GM18526 (cell line): Measurements from ENCODE around the gene LRRC4.

Source experiments
- POLR2A ChIP-seq: IDR thresholded peaks from 3 replicates; pipeline ENCODE4 v1.6.1; 2011; ENCODE audit not compliant: insufficient read length; ENCODE audit errors: extremely low read depth

LRRC4 gene

DNA sequence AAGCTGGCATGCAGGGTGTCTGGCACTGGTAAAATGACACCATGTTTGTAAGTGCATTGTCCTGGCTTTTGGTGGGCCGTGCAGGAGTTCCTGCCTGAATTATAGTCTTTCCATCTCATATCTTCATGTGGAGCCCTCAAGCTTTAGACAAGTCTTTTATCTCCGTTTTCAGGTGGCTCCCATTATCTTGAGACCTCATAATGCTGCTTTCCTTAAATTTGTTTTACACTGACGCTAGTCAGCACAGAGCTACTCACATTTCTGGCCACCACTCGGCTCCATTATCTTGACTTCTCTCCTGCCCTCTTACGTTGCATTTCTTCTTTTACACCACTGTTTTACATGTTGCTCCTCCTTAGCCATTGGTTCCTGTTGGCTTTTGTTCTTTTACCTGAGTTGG, 37.2 kb downstream of the LRRC4 start:
- TF ChIP-seq POLR2A: no peak

DNA sequence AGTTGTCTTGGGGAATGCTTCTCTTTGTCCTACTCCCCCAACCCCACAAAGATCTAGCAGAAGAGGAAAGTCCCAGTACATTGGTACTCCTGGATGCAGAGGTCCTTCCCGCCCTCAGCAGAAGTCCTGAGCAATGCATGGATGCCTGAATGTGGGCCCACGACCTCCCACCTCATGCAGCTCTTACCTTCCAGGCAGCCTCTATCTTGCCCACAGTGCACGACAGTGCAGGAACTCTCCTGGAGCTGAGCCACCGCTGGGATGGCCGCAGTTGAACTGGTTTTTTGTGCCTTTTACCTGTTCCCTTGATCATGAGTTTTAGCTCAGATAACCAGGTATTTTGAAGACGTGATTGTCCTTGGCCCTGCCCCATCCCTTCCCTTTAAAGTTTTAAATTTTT, 37.9 kb downstream of the LRRC4 start:
- TF ChIP-seq POLR2A: no peak

DNA sequence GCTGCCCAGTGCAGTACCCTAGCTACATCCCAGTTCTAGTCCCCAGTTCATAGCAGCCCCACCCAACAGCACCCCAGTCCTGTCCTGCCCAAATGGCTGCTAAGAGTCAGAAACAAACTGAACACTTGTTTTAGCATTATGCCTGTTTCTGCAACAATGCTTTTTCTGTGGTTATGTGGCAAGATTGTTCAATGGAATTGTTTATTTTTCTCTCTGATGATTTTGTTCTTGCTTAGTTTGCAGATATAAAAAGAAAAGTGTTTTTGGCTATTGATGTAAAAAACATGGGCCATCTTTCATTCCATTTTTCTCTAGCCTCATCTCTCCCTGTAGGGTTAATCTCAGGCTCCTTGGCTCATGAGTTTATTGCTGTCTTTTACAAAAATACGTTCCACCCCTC, 42.5 kb downstream of the LRRC4 start:
- TF ChIP-seq POLR2A: no peak

DNA sequence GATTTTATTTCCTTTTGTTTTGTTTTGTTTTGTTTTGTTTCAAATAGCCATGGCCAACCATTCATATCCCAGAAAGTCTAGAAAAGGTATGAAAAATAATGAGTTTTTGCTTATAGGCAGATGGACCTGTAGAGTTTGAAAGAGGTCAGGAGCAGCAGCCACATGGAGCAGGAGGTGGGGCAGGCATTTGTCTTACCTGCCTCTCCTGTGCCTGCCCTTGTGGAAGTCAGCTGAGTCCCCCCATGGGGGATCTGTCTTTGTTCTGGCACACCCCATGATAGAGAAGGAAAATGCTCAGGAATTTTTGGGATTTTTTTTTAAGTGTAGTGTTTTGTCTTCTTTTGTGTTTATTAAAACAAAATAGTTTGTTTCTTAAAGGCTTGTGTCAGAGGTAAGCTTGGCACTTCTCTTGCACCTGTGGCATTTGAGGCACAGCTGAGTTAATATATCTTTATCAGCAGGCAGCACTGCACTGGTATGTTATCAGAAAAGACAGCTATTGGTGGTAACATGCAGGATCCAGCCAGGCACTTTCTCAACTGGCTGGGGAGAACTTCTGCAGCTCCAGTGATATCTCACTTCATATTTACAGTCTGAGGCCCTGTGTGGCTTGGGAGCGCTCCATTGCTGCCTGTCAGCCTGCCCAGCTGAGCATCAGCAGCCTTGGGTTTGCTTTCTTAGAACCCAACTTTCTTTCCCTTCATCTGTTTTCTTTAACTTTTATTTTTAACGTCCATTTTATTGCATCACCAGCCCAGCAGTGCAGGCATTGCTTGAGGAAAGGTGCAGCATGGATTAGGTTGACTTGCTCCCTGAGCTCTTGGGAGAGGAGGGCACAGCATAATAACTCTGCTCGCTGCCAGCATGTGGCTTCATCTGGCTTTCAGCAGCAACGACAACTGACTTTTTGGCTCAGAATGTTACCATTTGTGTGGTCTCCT, 44.4 kb downstream of the LRRC4 start:
- no peak for TF ChIP-seq POLR2A

DNA sequence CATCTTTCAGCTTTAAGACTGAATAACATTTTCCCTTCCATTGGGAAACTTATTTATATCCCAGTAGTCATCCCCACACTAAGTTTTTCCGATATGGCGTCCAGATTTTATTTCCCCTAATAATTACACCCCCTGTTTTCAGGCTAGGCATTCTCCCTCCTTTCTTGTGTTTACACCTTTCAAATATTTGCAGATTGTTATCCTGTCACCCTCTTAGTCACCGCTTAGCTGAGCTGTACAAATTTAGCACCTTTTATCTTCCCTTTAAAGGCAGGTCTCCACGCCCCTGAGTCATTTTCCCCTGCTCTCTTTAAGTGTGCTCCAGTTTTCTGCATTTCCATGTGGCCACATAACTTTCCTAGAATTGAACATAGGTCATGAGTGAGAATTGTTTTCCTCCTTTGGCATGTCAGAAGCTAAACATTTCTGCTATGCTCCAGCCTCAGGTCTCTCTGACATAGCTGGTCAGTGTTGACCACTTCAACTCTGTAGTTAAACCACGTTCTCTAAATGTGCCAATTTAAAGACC, 47.4 kb downstream of the LRRC4 start:
- TF ChIP-seq POLR2A: no peak

DNA sequence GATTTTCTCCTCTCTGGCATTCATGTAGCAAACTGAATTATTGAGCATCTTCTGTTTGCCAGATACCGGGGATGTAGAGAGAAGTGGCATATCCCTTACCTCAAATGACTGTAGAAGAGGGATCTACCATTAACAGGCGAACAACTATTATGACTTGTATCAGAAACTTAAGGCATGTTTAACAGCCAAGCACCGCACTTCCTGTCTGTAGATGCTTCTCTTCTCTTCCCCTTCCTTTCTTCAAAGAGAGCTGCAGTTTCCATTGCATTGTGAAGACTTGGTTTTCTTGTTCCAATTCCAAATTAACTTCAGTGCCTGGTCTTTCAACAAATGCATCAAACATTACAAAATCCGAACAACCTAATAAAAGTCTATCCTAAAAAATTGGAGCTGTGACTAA, 49.3 kb downstream of the LRRC4 start:
- no peak for TF ChIP-seq POLR2A

DNA sequence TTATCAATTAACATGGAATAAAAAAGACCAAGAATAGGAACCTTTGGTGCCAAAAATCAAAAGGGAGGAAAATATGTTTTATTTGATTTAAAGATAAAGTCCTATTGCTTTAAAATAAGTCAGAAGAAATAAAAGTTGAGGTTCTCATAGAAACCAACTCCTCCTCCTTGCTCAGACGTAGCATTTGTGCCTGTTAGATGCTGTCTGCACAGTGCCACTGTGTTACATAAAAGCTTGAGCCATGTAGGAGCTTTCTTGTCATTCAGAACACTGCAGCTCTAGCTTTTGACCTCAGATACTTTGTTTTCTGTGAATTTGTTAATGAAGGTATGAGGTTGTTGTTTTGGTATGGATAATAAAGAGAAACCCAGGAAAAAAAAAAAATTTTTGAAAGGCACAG, 50.3 kb downstream of the LRRC4 start:
- TF ChIP-seq POLR2A: no peak

DNA sequence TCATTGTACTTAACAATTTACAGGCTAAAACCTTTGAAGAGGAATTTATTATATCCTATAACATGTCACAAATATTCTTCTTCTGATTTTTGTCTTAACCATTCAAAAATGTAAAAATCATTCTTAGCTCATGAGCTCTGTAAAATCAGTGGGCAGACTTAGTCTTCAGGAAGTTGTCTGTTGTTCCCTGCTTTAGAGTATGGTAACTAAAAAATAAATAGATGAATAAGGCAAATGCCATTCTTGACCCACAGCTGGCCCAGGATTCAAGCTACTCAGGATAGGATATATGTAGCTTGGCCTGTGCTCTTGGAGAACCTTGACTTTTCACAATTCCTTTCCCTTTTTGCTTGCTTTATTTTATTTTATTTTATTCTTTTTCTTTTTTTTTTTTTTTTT, 51.5 kb downstream of the LRRC4 start:
- TF ChIP-seq POLR2A: no peak

DNA sequence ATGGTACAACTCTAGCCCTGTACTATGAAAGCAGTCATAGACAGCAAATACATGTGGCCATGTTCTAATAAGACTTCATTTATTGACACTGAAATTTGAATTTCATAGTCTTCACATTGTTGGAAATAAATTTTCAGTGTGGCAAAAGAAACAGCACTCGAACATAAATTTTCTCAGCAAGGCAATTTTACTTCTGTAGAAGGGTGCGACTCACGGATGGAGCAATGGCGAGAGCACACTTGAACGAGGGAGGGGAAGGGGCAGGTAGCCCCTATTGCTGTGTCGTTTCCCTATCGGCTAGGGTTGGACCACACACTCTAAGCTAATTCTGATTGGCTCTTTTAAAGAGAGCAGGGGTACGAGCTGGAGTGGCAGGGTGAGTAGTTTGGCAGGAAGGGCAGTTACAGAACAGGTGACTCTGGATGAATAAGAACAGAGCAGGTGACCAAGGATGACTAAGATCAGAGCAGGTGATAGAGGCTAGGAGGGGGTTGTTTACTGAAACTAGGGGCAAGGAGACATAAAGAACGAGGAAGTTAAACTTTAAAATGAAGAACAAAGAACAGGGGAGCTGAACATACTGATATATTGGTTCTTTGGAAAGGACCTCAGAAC, 52.0 kb downstream of the LRRC4 start:
- no peak for TF ChIP-seq POLR2A

DNA sequence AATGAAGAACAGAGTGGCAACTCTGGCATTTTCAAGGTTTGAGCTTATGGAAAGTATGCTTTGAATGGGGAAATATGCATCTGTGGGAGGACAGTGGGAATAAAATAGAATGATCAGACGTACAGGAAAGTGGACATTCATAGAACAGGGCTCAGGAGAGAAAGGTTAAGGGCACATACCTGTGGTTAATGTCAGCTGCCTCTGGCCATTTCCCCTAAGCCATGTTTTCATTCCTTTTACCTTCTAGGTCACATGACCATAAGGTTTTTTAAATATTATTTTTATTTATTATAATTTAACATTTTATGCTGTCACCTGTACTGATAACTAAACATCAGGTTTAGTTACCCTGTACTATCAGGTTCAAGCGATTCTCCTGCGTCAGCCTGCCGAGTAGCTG, 52.8 kb downstream of the LRRC4 start:
- no peak for TF ChIP-seq POLR2A
